GM23338 (cell line): ENCODE results near the gene ERN1. TPM values are rescaled to one million over a fixed set of nuclear protein-coding genes. Genes with fewer than 3 reads are reported as not detected.
A peak's percentile ranks its signal among the peaks of the same experiment; 100 is the strongest.
"Not testable (repeated sequence)": the region's sequence is repeated elsewhere in the genome, so short reads cannot be mapped to it uniquely, and the experiment has no call there.

Experiments used
- ATAC-seq: fragments of 200-7000 bp; cut with Tn5 transposase; 3 replicates; pipeline ENCODE4 v1.9.1; 2020
- DNase-seq: peaks from one replicate; pipeline ENCODE4 v3.0.0-alpha.2; 2015; ENCODE audit warnings: low spot score
- H2AFZ ChIP-seq: fragments of 200-600 bp; sonication (generic); 2 replicates; pipeline ENCODE4 v1.8.0; 2016; ENCODE audit warnings: antibody characterized with exemption, mild to moderate bottlenecking, moderate library complexity
- H3F3A ChIP-seq: fragments of 200-600 bp; sonication (generic); replicated peaks from 2 replicates; pipeline ENCODE4 v1.8.0; 2017; ENCODE audit warnings: antibody characterized with exemption, mixed run types, low read depth
- H3K27ac ChIP-seq: fragments of 200-600 bp; sonication (generic); 2 replicates; pipeline ENCODE4 v1.6.1; 2016; ENCODE audit warnings: low read depth
- H3K27me3 ChIP-seq: fragments of 200-600 bp; sonication (generic); 2 replicates; pipeline ENCODE4 v1.8.0; 2016; ENCODE audit warnings: mild to moderate bottlenecking, mixed run types, moderate library complexity; ENCODE audit not compliant: insufficient read depth
- H3K36me3 ChIP-seq: fragments of 200-600 bp; sonication (generic); 2 replicates; pipeline ENCODE4 v1.8.0; 2016; ENCODE audit warnings: mild to moderate bottlenecking; ENCODE audit not compliant: insufficient read depth
- H3K4me1 ChIP-seq: fragments of 200-600 bp; sonication (generic); 2 replicates; pipeline ENCODE4 v1.8.0; 2016; ENCODE audit warnings: mild to moderate bottlenecking, moderate library complexity; ENCODE audit not compliant: insufficient read depth
- H3K4me2 ChIP-seq: fragments of 200-600 bp; sonication (generic); 2 replicates; pipeline ENCODE4 v1.7.1; 2017; ENCODE audit warnings: mixed run types
- H3K4me3 ChIP-seq: fragments of 200-600 bp; sonication (generic); 2 replicates; pipeline ENCODE4 v1.6.1; 2016; ENCODE audit warnings: mixed run types
- H3K79me2 ChIP-seq: fragments of 200-600 bp; sonication (generic); replicated peaks from 2 replicates; pipeline ENCODE4 v1.8.0; 2017; ENCODE audit warnings: mild to moderate bottlenecking; ENCODE audit not compliant: insufficient read depth
- H3K9me2 ChIP-seq: fragments of 200-600 bp; sonication (generic); 2 replicates; pipeline ENCODE4 v1.8.0; 2017; ENCODE audit not compliant: insufficient read depth
- H4K20me1 ChIP-seq: fragments of 200-600 bp; sonication (generic); replicated peaks from 2 replicates; pipeline ENCODE4 v1.8.0; 2017; ENCODE audit warnings: mild to moderate bottlenecking; ENCODE audit not compliant: insufficient read depth
- H3K27ac Mint-ChIP-seq: 2 replicates; pipeline ENCODE4 v1.8.0; 2020; ENCODE audit warnings: inconsistent platforms, mild to moderate bottlenecking, moderate library complexity, mixed read lengths
- H3K27me3 Mint-ChIP-seq: 3 replicates; pipeline ENCODE4 v1.8.0; 2022; ENCODE audit warnings: low read depth, mild to moderate bottlenecking, moderate library complexity, mixed read lengths, inconsistent platforms; ENCODE audit not compliant: insufficient read depth, poor library complexity
- H3K36me3 Mint-ChIP-seq: 3 replicates; pipeline ENCODE4 v1.8.0; 2021; ENCODE audit warnings: low read depth, mild to moderate bottlenecking, inconsistent platforms, moderate library complexity, mixed read lengths
- H3K4me1 Mint-ChIP-seq: 3 replicates; pipeline ENCODE4 v1.8.0; 2020; ENCODE audit warnings: mild to moderate bottlenecking, inconsistent platforms, mixed read lengths
- H3K4me3 Mint-ChIP-seq: 3 replicates; pipeline ENCODE4 v1.8.0; 2021; ENCODE audit warnings: moderate library complexity, mild to moderate bottlenecking, inconsistent platforms, mixed read lengths
- H3K9me3 Mint-ChIP-seq: 3 replicates; pipeline ENCODE4 v1.8.0; 2020; ENCODE audit warnings: moderate library complexity, mild to moderate bottlenecking, inconsistent platforms, mixed read lengths
- CREB1 ChIP-seq: fragments of 250-450 bp; sonication (Bioruptor Pico); IDR thresholded peaks from 2 replicates; pipeline ENCODE4 v1.5.0; 2020; ENCODE audit warnings: low read depth, mild to moderate bottlenecking, moderate library complexity
- POLR2AphosphoS5 ChIP-seq: IDR thresholded peaks from 2 replicates; pipeline ENCODE4 v1.6.1; 2016; ENCODE audit warnings: antibody characterized with exemption, low read depth
- REST ChIP-seq: IDR thresholded peaks from one replicate; pipeline ENCODE4 v1.6.1; 2018; ENCODE audit warnings: antibody characterized with exemption; ENCODE audit not compliant: unreplicated experiment
- ZNF114 ChIP-seq: fragments of 250-450 bp; sonication (Bioruptor Pico); IDR thresholded peaks from 2 replicates; pipeline ENCODE4 v1.5.0; 2020; ENCODE audit warnings: mild to moderate bottlenecking, moderate library complexity
- ZNF331 ChIP-seq: fragments of 250-450 bp; sonication (Bioruptor Pico); IDR thresholded peaks from 2 replicates; pipeline ENCODE4 v1.5.0; 2020; ENCODE audit warnings: low read depth, mild to moderate bottlenecking, moderate library complexity
- long read RNA-seq: library from polyadenylated mRNA; unstranded; transcript quantifications from one replicate; pipeline ENCODE4 v2.0.0, GENCODE V29; 2020; ENCODE audit not compliant: unreplicated experiment
- polyA plus RNA-seq: library from polyadenylated mRNA; unstranded; fragments of >200 nt; fragmentation: Nextera tagmentation; extraction: Ambion mirVana; gene quantifications from 2 replicates; pipeline ENCODE4 v1.2.1, GENCODE V29; 2016
- total RNA-seq: library from RNA; depleted of rRNA; stranded (reverse); fragments of >200 nt; shearing (Covaris generic); gene quantifications from 2 replicates; pipeline ENCODE4 v1.2.3, GENCODE V29; 2014; rRNA removed
- TF ChIP-seq, protein P1 (sequence below), 2 experiments: fragments of 200-600 bp in 1 of 2; sonication (generic) in 1 of 2; conservative IDR thresholded peaks; 2 replicates each; pipeline versions ENCODE4 v1.5.1 to v1.6.1; 2016 to 2017; ENCODE audit warnings: antibody characterized with exemption in 2 of 2, low read depth in 2 of 2, mild to moderate bottlenecking in 2 of 2, moderate library complexity in 1 of 2

Gene ERN1
- total RNA-seq (4.1 and 5.9 TPM in 2 replicates), polyA plus RNA-seq (4.2 and 7.5 TPM in 2 replicates)
- long read RNA-seq, result 0 reads

GRCh38 chr17:64129765-64130558 lies at the start of gene ERN1:
ERN1 (minus strand) TSS chr17:64130144; CDS start chr17:64130029, 115 bp downstream.
- peak; percentile 92 for ATAC-seq
- DNase-seq, result peak; percentile 95
- H3K27ac Mint-ChIP-seq, result no peak within 1 kb of the TSS
- H3K27me3 ChIP-seq, result peaks cover 30% of the 10 kb centered on the region
- H3K36me3 Mint-ChIP-seq, result peaks cover 2% of the 10 kb centered on the region; the same call in 1 of the 3 replicates
- H3K9me2 ChIP-seq, result no peaks in the 10 kb centered on the region
- H3K36me3 ChIP-seq, result no peaks in the 10 kb centered on the region
- peaks cover 4% of the 10 kb centered on the region; the same call in 1 of the 2 replicates for H3F3A ChIP-seq
- H3K4me3 ChIP-seq, result peak within 1 kb of the TSS; percentile 84
- peak; percentile 47 for TF ChIP-seq CREB1 (CRISPR knock-in tag)
- TF ChIP-seq, protein P1, sequence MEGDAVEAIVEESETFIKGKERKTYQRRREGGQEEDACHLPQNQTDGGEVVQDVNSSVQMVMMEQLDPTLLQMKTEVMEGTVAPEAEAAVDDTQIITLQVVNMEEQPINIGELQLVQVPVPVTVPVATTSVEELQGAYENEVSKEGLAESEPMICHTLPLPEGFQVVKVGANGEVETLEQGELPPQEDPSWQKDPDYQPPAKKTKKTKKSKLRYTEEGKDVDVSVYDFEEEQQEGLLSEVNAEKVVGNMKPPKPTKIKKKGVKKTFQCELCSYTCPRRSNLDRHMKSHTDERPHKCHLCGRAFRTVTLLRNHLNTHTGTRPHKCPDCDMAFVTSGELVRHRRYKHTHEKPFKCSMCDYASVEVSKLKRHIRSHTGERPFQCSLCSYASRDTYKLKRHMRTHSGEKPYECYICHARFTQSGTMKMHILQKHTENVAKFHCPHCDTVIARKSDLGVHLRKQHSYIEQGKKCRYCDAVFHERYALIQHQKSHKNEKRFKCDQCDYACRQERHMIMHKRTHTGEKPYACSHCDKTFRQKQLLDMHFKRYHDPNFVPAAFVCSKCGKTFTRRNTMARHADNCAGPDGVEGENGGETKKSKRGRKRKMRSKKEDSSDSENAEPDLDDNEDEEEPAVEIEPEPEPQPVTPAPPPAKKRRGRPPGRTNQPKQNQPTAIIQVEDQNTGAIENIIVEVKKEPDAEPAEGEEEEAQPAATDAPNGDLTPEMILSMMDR (conservative IDR thresholded peaks at IDR 0.05; ENCODE audit: low read depth in 2 of 2), result 0 out of 4 replicates have a peak, but pooled peaks of 1 of the 2 experiments have one; percentile 12
- no peak for TF ChIP-seq ZNF331 (CRISPR knock-in tag)
- peak; percentile 94 for TF ChIP-seq POLR2AphosphoS5
- peaks cover 16% of the 10 kb centered on the region for H3K4me1 ChIP-seq
- no peaks in the 10 kb centered on the region for H3K9me3 Mint-ChIP-seq
- H3K79me2 ChIP-seq, result peaks cover 8% of the 10 kb centered on the region; the same call in 1 of the 2 replicates
- peaks cover 18% of the 10 kb centered on the region for H3K27me3 Mint-ChIP-seq
- H3K4me3 Mint-ChIP-seq, result peak within 1 kb of the TSS; percentile 76
- H3K4me1 Mint-ChIP-seq, result peaks cover 9% of the 10 kb centered on the region
- H3K27ac ChIP-seq, result no peak within 1 kb of the TSS
- H4K20me1 ChIP-seq, result peaks cover 8% of the 10 kb centered on the region; the same call in 1 of the 2 replicates
- peak within 1 kb of the TSS; percentile 94 for H2AFZ ChIP-seq
- H3K4me2 ChIP-seq, result peak within 1 kb of the TSS; percentile 91

DNA sequence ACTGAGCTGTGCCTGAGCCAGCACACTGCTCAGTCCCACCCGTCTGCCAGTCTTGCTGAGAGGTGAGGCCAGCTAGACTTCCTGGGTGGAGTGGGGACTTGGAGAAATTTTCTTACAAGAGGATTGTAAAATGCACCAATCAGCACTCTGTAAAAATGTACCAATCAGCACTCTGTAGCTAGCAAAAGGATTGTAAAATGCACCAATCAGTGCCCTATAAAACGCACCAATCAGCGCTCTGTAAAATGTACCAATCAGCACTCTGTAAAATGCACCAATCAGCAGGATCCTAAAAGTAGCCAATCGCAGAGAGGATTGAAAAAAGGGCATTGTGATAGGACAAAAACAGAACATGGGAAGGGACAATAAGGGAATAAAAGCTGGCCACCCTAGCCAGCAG lies 49.1 kb upstream of the ERN1 start:
- not testable (repeated sequence) for H3K27me3 ChIP-seq, H2AFZ ChIP-seq, H3K4me3 ChIP-seq, H3K27ac Mint-ChIP-seq, H3K4me1 ChIP-seq, H3K27ac ChIP-seq, H3K4me2 ChIP-seq, H3K9me3 Mint-ChIP-seq, DNase-seq, H4K20me1 ChIP-seq, H3K4me3 Mint-ChIP-seq, H3F3A ChIP-seq, H3K9me2 ChIP-seq, H3K27me3 Mint-ChIP-seq, H3K36me3 ChIP-seq, H3K4me1 Mint-ChIP-seq, ATAC-seq, H3K79me2 ChIP-seq
- H3K36me3 Mint-ChIP-seq, result peaks cover 13% of the 10 kb centered on the region; the same call in 2 of the 3 replicates

GRCh38 chr17:64178011-64178825 lies 48.3 kb upstream of the ERN1 start:
- no peak overlapping the region for H3K27ac ChIP-seq
- Mint-ChIP-seq H3K4me1 (no peaks in the 10 kb centered on the region; the same call in 2 of the 3 replicates), H3K27ac (no peak overlapping the region), H3K36me3 (peaks cover 13% of the 10 kb centered on the region; the same call in 2 of the 3 replicates), H3K27me3 (no peaks in the 10 kb centered on the region), H3K9me3 (no peaks in the 10 kb centered on the region), H3K4me3 (no peak overlapping the region)
- H3K4me2 ChIP-seq, result no peak overlapping the region
- H3F3A ChIP-seq, result no peaks in the 10 kb centered on the region
- no peaks in the 10 kb centered on the region for H3K27me3 ChIP-seq
- no peaks in the 10 kb centered on the region for H3K4me1 ChIP-seq
- DNase-seq (no peak), ATAC-seq (no peak)
- peaks cover 5% of the 10 kb centered on the region; the same call in 1 of the 2 replicates for H3K9me2 ChIP-seq
- H3K36me3 ChIP-seq, result peaks cover 5% of the 10 kb centered on the region; the same call in 1 of the 2 replicates
- H3K4me3 ChIP-seq, result no peak overlapping the region
- H4K20me1 ChIP-seq, result no peaks in the 10 kb centered on the region
- no peak overlapping the region for H2AFZ ChIP-seq
- H3K79me2 ChIP-seq, result no peaks in the 10 kb centered on the region
- TF ChIP-seq ZNF114 (CRISPR knock-in tag) (no peak), POLR2AphosphoS5 (no peak), REST (no peak)
- TF ChIP-seq, protein P1 (conservative IDR thresholded peaks at IDR 0.05; ENCODE audit: low read depth in 2 of 2), result no peak
